SU-DHL-6 (cell line): ENCODE results near the gene ADPRHL1.

Source experiments
- EZH2phosphoT487 ChIP-seq: fragments of 200-600 bp; sonication (generic), shearing (Covaris generic); conservative IDR thresholded peaks from 2 replicates; pipeline ENCODE4 v1.6.1; 2018; ENCODE audit warnings: mild to moderate bottlenecking, antibody characterized with exemption, low read length, moderate library complexity, mixed read lengths
- TF ChIP-seq, protein P1 (sequence below): fragments of 200-600 bp; sonication (generic); IDR thresholded peaks from one replicate; pipeline ENCODE4 v1.5.1; 2017; ENCODE audit warnings: antibody characterized with exemption, mild to moderate bottlenecking, low read length, moderate library complexity; ENCODE audit not compliant: insufficient read depth, poor library complexity, severe bottlenecking

GRCh38 chr13:113415825-113416224 is 37.5 kb downstream of the ADPRHL1 start:
- TF ChIP-seq, protein P1, sequence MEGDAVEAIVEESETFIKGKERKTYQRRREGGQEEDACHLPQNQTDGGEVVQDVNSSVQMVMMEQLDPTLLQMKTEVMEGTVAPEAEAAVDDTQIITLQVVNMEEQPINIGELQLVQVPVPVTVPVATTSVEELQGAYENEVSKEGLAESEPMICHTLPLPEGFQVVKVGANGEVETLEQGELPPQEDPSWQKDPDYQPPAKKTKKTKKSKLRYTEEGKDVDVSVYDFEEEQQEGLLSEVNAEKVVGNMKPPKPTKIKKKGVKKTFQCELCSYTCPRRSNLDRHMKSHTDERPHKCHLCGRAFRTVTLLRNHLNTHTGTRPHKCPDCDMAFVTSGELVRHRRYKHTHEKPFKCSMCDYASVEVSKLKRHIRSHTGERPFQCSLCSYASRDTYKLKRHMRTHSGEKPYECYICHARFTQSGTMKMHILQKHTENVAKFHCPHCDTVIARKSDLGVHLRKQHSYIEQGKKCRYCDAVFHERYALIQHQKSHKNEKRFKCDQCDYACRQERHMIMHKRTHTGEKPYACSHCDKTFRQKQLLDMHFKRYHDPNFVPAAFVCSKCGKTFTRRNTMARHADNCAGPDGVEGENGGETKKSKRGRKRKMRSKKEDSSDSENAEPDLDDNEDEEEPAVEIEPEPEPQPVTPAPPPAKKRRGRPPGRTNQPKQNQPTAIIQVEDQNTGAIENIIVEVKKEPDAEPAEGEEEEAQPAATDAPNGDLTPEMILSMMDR = no peak
- no peak for TF ChIP-seq EZH2phosphoT487
